ENCODE measurements around the gene RPH3AL.
"Not testable (repeated sequence)": the region's sequence is repeated elsewhere in the genome, so short reads cannot be mapped to it uniquely, and the experiment has no call there.

Gene RPH3AL

DNA sequence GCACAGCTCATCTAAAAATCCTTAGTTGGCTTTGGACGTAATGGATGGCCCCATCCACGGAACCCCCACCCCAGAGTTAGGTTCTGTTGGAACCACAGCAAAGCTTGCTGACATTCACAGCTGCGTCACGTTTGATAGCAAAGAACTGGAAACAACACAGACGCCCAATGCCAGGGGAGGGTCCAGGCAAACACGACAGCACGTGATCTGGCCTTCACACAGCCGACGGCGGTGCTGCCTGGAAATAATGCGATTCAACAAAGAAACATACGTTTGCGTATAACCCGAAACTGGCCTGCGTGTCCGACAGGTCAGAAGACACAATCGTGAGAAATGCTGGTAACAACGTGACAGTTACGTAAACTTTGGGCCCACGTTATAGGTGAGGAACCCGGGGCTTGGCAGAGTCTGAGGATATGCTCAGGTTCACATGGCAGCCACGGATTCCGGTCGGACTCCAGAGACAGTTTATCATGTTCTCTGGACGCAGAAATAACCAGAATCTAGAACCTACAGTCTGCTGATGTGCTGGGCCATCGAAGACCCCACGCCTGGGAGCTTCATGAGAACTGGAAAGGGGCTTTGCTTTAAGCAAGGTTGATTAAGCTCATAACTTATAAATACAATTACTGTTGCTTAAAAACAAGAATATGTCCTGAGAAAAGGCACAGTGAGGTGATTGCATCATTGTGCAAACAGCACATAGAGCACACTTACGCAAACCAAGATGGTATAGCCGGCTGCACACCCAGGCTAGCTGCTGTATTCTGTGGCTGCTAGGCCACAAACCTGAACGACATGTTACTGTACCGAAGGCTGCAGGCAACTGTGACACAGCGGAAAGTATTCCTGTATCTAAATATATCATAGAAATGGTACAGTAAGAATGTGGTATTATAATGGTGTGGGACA, 70.4 kb downstream of the RPH3AL start:
- DNase-seq (ENCODE audit: low read depth), result no peak

DNA sequence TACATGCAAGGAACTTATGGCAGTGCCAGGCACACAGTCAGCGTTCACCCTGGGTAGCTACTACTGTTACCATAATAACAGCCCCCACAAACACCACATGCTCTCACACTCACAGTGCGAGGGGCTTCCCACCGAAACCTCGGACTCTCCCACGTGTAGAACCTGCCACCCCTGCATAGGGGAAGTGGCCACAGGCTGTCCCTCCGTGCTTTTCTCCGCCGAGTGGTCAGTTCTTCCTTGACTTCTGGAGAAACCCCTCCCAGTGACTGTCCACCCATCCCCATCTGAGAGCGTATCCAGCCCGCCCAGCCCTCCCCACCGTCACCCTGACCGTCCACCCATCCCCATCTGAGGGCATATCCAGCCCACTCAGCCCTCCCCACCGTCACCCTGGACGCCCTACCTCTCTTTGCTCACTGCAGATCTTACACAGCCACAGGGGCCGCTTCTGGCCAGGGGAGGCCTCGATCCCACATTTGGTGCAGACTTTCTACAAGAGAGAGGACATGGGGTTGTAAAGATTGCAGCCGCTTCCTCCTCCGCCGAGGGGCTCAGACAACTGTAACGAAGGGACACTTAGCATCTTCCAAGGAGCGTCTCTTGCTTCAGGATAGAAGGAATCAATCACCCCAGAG, 71.1 kb downstream of the RPH3AL start:
- no peak for DNase-seq (ENCODE audit: low read depth)

DNA sequence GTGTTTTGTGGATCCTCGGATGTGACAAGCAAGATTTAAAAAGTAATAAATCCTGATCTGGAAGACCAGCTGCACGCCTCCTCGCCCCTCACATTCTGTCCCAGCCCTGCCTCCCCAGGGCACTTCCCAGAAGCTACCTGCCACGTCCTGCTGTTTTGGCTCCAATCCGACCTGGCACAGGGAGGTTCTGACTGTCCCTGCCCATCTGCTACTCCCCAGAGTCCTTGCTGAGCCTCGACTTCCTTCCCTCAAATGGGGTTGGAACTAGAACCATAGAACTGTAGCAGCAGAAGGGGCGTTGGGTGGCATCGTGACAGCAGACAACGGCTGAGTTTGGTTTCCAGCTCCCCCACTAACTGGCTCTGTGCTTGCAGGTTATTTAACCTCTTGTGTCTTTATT, 71.7 kb downstream of the RPH3AL start:
- no peak for DNase-seq (ENCODE audit: low read depth)

DNA sequence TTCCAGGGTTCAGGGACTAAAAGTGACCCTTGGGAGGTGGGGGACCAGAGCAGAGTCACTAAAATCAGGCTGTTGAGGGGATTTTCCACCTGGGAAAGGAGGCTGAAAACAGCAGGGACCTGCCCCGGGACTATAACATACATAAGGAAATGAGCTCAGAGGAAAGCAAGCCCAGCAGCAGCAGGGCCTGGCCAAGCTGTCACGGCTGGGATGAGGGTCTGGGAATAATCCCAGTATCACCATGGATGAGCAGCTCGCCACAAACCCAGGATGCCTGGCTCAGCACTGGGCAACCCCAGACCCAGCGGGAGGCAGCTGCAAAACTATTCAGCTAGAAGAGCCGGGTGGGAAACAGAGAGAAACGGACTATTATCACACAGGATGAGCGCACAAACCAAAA, 72.4 kb downstream of the RPH3AL start:
- no peak for DNase-seq (ENCODE audit: low read depth)

DNA sequence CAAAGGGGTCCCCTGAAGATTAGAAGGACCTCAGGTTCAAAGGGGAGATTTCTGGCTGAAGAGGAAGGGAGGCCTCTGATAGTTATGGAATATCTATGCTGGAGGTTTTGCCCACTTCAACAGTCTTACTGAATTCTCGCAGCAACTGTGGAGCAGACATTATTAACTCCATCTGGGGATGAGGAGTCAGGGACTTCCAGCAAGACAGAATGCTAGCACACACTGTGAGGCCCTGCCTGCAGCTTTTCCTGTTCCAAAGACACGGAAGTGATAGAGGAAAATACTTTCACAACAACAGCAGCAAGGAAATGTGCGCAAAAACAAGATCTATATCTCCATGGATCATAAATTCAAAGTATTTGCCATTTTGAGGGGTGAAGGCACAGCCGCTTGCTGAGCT, 72.8 kb downstream of the RPH3AL start:
- DNase-seq (ENCODE audit: low read depth), result no peak

DNA sequence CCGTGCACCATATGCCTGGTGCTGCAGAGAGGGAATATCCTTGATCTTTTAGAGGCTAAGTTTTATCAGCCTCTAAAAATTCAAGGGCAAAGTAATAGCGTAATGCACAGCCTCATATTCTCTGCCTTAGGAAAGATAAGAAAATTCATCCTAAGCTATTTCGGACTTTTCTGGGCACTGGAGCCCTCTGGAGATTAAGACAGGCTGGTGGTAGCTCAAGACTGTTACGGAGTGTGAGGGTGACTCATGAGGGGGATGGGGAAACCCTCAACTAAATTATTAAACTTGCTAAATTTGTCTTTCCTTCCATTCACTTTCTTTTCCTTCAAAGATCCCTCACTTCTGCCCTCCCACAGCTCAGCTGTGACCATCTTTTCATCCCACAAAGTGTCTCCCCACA, 73.3 kb downstream of the RPH3AL start:
- no peak for DNase-seq (ENCODE audit: low read depth)

DNA sequence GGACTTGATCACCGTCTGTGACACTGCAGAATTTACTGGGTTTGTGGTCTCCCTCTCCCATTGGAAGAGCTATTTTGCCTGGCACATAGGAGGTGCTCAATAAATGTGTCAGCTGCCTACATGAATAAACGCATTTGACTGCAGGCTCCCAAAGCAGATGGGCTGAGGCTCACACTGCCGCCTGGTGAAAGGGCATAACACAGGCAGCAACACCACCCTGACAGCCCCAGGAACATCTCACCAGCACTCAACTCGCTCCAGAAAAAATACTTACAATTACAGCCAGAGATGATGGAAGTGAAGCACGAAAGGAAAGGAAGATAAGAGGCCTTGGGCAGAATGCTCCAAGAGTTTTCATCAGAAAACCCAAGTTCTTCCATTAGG, 73.9 kb downstream of the RPH3AL start:
- DNase-seq (ENCODE audit: low read depth), result no peak

DNA sequence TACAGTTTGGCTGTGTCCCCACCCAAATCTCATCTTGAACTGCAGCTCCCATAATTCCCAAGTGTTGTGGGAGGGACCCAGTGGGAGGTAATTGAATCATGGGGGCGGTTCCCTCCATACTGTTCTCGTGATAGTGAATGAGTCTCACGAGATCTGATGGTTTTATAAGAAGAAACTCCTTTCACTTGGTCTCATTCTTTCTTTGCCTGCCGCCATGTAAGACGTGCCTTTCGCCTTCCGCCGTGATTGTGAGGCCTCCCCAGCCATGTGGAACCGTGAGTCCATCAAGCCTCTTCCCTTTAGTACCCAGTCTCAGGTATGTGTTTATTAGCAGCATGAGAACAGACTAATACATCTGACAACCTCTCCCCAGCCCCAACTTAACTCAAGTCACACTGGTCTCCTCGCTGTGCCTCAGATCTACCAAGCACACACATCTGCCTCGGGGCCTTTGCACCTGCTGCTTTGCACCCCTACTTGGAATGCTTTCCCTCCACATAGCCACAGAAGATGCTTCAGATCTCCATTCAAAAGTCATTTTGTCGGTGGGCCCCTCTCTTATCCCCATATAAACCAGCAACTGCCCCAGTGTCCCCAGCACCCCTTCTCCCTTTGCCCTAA, 74.4 kb downstream of the RPH3AL start:
- no peak for DNase-seq (ENCODE audit: low read depth)

DNA sequence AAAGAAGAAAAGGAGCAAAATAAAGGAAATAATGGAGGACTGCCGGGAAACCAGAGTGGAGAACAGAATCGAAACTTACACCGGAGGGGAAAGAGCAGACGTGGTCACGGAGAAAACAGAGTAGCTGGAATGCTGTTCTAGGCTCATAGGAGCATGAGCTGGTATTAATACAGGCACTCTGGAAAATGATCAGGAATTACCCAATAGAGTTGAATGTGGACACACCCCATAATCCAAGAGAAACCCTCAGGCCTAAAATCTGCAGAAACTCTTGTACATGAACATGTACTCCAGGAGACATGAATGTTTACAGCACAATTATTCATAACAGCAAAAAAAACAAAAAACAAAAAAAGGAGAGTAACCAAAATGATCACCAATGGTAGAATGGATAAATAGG, 77.7 kb downstream of the RPH3AL start:
- DNase-seq (ENCODE audit: low read depth), result no peak

DNA sequence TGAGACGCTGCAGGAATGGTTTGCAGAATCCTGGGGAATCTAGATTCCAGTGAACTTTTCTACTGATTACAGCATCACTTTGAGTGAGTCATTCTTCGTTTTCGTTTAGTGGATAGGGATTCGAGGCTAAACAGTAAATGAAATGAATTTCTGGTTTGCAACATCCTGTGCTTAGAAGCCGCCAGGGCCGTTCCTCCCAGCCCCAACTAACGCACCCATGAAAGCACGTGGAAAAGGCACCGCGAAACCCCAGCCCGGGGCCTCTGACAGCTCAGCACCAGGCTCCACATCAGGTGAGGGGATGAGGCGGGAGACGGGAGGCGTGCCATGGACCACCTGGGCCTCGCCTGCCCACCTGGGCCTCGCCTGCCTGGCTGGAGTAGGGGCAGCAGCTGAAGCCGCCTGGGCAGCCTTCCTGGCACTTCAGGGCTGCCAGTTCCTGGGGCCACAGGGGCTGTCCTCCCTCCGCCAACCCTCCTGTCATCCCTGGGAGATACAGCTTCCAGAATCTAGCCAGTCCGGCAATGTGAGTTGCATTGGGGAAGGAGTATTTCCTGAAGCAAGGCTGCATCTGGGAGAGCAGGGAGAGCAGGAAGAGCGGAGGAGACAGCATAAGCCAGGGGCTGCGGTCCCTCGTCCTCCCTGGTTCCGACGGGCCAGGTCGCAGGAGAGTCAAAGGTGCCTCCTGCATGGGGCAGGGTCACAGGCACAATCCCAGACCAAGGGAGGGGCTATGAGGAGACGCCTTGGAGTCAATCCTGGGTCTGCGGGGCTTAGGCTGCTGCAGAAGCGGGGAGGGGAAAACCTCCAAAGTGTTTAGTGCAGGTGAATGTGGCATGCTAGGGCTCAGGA, 78.4 kb downstream of the RPH3AL start:
- DNase-seq (ENCODE audit: low read depth), result no peak

DNA sequence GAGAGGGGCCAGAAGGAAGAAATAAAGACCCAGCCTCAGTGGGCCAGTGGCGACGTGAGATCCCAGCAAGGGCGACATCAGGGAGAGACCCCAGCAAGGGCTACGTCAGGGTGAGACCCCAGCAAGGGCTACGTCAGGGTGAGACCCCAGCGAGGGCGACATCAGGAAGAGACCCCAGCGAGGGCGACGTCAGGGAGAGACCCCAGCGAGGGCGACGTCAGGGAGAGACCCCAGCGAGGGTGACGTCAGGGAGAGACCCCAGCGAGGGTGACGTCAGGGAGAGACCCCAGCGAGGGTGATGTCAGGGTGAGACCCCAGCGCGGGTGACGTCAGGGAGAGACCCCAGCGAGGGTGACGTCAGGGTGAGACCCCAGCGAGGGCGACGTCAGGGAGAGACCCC, 79.8 kb downstream of the RPH3AL start:
- not testable (repeated sequence) for DNase-seq (ENCODE audit: low read depth)

DNA sequence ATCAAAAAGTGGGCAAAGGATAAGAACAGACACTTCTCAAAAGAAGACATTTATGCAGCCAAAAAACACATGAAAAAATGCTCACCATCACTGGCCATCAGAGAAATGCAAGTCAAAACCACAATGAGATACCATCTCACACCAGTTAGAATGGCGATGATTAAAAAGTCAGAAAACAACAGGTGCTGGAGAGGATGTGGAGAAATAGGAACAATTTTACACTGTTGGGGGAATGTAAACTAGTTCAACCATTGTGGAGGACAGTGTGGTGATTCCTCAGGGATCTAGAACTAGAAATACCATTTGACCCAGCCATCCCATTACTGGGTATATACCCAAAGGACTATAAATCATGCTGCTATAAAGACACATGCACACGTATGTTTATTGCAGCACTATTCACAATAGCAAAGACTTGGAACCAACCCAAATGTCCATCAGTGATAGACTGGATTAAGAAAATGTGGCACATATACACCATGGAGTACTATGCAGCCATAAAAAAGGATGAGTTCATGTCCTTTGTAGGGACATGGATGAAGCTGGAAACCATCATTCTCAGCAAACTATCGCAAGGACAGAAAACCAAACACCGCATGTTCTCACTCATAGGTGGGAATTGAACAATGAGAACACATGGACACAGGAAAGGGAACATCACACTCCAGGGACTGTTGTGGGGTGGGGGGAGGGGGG, 80.5 kb downstream of the RPH3AL start:
- DNase-seq (ENCODE audit: low read depth), result not testable (repeated sequence)

DNA sequence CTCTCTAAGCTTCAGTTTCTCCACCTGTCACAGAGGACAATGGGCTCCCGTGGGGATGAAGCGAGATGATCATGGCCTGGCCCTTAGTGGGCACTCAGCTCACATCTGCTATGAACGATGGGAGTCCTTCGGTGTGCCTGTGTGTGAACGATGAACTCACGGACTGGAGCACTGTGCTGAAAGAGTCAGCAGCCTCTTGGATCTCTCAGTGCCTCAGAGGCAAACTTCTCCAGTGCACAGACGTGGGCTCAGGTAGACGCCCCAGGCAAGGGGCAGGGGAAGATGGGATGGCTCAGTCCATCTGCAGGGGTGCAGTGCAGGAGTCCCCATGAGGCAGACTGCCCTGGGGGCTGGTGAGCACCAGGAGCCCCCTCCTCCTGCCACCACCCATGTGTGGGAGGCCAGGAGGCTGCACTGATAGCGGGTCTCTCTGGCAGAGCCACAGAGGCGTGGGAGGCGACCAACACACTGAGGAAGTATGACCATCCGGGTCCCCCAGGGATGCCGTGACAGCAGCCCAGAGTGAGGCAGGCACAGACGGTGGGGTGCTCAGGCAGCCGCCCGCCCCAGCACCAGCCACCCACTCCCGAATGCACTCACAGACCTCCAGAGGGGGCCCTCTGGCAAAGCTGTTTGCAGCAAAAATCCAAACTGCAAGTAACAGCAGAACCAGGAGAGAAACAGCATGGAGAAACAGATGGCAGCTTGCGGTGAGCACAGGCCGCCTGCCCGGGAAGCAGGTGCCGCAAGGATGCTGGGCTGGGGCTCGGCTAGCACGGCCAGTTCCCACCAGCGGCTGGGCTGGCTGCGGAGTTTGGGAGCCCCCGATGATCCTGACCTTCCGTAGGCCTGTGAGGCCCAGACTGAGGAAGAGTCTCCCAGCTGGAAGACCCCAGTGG, 82.7 kb downstream of the RPH3AL start:
- no peak for DNase-seq (ENCODE audit: low read depth)

DNA sequence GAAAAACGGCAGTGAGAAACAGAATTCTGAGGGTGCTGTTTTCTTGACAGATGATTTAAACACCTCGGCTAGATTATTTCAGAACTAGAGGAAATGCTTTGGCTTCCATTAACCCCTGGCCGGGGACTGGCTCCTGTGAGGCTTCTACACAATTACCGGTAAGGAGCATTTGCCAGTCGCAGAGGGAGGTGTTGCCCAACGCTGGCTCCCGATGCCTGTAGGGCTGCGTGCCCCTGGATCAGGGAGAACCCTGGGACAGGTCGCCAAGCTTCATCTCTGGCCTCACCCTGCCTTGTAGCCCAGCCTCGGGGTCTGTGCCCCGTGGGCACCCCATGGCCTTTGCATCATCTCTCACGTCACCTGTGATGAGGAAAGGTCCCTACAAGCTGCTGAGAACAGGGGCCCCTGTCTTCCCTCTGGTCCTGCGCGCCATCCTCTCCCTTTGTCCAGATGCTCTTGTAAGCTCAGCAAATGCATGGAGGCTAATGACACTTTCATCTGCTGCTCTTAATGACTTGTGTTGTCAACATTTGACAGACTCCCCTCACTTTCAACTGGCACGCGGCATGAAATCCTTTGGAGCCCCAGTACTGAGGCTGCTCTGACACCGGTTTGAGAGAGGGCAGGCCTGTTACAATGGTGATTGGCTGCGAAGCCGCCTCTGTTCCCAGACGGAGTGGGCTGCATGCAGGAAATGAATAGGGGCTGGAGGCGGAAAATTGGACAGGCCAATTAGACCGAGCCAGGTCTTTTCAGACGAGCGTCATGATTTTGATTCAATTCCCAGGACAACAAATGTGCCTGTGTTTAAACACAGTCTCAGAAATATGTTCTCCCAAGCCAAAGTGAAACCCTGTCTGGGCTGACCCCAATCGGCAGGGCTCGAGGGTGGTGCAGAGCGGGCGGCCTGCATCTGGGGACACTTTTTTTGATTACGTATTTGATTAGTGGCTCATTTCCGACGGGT, 85.6 kb downstream of the RPH3AL start:
- DNase-seq (ENCODE audit: low read depth), result peak; percentile 2

DNA sequence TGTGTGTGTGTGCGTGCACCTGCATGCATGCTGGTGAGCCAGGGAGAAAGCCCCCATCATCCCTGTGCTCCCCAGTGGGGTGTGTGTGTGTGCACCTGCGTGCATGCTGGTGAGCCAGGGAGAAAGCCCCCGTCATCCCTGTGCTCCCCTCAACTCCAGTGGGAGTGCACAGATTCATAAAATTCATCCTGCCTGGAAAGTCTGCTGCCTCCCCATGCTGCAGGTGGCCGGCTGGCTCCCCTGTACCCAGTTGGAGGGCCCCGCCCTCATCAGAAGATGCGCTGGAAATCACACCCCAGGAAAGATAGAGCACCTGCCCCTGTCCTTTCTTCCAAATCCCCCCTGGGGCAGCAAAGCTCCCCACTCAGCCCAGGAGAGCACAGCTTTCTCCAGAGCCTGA, 86.4 kb downstream of the RPH3AL start:
- DNase-seq (ENCODE audit: low read depth), result no peak

DNA sequence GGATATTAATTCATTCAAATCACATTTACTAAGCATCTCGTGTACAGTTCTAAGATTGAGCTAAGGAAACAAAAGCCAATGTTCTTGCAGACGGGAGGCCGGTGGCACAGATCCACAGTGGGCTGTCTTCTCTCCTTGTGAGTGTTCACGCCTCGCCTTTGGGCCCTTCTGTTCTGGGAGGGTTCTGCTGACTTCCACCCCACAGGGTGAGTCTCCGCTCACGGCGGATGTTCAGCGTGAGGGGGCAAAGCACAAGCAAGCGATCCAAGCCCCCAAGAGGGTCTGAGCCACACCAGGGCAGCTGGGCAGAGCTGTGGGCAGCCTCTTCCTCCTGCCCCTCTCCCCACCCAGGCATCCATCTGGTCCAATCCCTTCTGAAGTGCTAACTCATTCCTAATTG, 86.9 kb downstream of the RPH3AL start:
- DNase-seq (ENCODE audit: low read depth), result no peak

DNA sequence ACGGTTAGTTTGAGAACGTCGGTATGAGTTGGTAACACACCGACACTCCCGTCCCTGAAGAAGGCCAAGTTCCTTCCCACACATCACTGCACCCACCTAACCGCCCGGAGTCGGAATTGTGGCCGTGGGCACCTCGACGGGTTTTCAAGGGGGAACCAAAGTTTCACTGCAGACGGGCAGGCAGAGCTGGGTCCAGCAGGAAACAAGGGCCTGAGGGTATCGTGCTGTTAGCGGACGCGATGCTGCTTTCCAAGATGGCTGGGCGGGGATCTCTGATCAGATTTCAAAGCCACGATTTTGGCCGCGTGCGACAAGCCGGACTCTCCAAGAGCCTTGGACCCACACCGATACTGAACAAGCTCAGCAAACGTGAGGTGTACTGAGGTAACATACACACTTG, 88.8 kb downstream of the RPH3AL start:
- no peak for DNase-seq (ENCODE audit: low read depth)

DNA sequence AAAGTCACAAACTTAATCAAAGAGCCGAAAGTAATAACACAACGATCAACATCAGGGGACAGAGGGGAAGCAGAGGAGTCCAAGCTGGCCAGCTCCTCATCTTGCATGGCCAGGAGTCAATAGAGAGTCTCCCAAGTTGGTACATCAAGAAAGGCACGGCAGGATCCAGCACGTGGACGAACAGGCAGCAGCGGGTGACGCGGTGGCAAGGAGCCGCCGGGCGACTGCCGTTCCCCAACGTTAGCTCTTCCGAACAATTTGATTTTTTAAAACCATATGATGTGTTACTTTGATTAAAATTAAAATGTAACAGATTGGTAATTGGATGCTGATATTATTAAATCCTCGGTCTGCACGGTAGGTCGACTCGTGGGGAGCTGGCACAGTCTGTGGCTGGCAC, 89.3 kb downstream of the RPH3AL start:
- no peak for DNase-seq (ENCODE audit: low read depth)

DNA sequence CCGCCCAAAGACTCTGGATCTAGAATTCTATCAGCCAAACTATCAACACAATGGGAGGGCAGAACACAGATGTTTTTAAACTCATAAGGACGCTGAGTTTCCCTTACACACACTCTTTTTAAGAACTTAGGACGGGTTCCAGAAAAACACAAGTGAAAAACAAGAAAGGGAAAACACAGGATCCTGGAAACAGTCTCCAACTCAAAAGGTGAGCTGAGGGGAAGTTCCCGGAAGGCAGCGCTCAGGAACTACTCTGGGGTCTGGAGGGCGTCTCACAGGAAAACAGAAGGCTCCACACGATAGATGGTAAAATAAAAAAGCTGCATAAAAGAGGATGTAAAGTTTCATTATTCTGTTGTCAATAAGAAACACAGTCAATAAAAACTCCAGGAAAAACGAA, 91.0 kb downstream of the RPH3AL start:
- no peak for DNase-seq (ENCODE audit: low read depth)
